Transverse colon (tissue), 4 donors: Measurements from ENCODE around the gene TMEM187. TPM values are rescaled to one million over a fixed set of nuclear protein-coding genes. Genes with fewer than 3 reads are reported as not detected.

Source experiments
- DNase-seq: peaks from one replicate; pipeline ENCODE4 v3.0.0-alpha.2; 2019
- H3K27ac ChIP-seq, 4 donors: fragments of 200-600 bp; sonication (generic); 2 replicates each; pipeline ENCODE4 v1.5.1; 2016 to 2018; ENCODE audit warnings: inconsistent platforms in 4 of 4
- H3K27me3 ChIP-seq: fragments of 200-600 bp; sonication (generic); 2 replicates; pipeline ENCODE4 v1.5.1; 2017; ENCODE audit warnings: inconsistent platforms
- H3K36me3 ChIP-seq, 4 donors: fragments of 200-600 bp; sonication (generic); 2 replicates each; pipeline ENCODE4 v1.5.1; 2017 to 2019; ENCODE audit warnings: inconsistent platforms in 4 of 4
- H3K4me1 ChIP-seq, 4 donors: fragments of 200-600 bp; sonication (generic); 2 replicates each; pipeline ENCODE4 v1.5.1; 2017 to 2020; ENCODE audit warnings: inconsistent platforms in 4 of 4
- H3K4me3 ChIP-seq, 4 donors: fragments of 200-600 bp; sonication (generic); 1 replicate in 1 of 4; 2 replicates in 3 of 4; pipeline versions ENCODE4 v1.5.1 to v1.6.1; 2017 to 2019; ENCODE audit warnings: inconsistent platforms in 4 of 4
- H3K9me3 ChIP-seq, 2 donors: fragments of 200-600 bp; sonication (generic); 2 replicates each; pipeline ENCODE4 v1.5.1; 2017 to 2019; ENCODE audit warnings: inconsistent platforms in 2 of 2
- EP300 ChIP-seq: sonication (generic); formaldehyde crosslinking; IDR thresholded peaks from one replicate; pipeline ENCODE4 v1.6.1; 2017; ENCODE audit warnings: antibody characterized with exemption, low read depth
- POLR2A ChIP-seq: fragments of 450-650 bp; IDR thresholded peaks from one replicate; pipeline ENCODE4 v1.6.1; 2016; ENCODE audit warnings: antibody characterized with exemption, mild to moderate bottlenecking, moderate library complexity
- POLR2AphosphoS5 ChIP-seq, 3 donors: sonication (generic); formaldehyde crosslinking; IDR thresholded peaks; one replicate each; pipeline ENCODE4 v1.6.1; 2016; ENCODE audit warnings: antibody characterized with exemption in 3 of 3
- WGBS, 2 donors: methylation state at CpG; one replicate each; pipeline ENCODE4 v1.1.5; 2018; ENCODE audit warnings: low coverage in 1 of 2; 5-methylcytosine and 5-hydroxymethylcytosine counted together
- in situ Hi-C, 4 donors: fragments of 200-750 bp; cut with MboI; loops; one replicate each; pipeline versions ENCODE4 v1.15.0 to v1.15.1; 2017; ENCODE audit warnings: low sequenced_read_pairs in 3 of 4, low pct_ligation_motif_present in 1 of 4, low pct_unique_long_range_greater_than_20kb in 1 of 4
- intact Hi-C: fragments of 100-400 bp; cut with DNase I; formaldehyde crosslinking; loops from one replicate; pipeline ENCODE4 v1.15.1; 2023; ENCODE audit warnings: low total_unique reads
- small RNA-seq, 4 donors: library from RNA; depleted of rRNA; stranded (forward); fragments of <200 nt; gene quantifications; one replicate each; pipeline ENCODE3, GENCODE V24; 2016
- total RNA-seq, 4 donors: library from RNA; depleted of rRNA; stranded (reverse); fragments of >200 nt; gene quantifications; one replicate each; pipeline ENCODE4 v1.1.0, GENCODE V29; 2016
- TF ChIP-seq, protein P1 (sequence below), 5 experiments: fragments of 200-600 bp in 3 of 5; fragments of 450-650 bp in 2 of 5; sonication (generic) in 3 of 5; IDR thresholded peaks; 1 replicate in 2 of 5; 2 replicates in 3 of 5; pipeline ENCODE4 v1.5.1; 2016 to 2017; ENCODE audit warnings: antibody characterized with exemption in 5 of 5, inconsistent platforms in 3 of 5, mild to moderate bottlenecking in 2 of 5, moderate library complexity in 1 of 5

The TMEM187 gene
- total RNA-seq, 4 donors from 2014 or later, result 1.6 to 11.2 (median 5.5) TPM

DNA sequence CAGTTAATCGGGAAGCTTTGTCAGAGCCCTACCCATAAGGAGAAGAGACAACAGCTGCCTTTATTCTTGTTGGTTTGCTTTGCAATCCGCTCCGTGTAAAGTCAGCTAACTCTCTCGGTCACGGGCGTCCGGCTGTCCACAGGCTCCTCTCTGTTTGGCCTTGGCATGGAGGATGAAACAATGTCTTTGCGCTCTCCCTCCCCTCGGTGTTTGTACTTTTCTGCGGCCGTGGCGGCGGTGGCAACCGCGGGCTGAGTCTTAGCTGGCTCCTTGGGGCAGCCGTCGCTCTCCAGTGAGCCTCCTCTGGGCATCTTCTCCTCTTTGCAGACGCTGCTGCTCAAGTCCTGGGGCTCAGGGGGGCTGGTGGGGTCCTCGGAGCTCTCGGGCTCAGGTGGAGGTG lies 57.7 kb downstream of the TMEM187 start:
- in situ Hi-C loops (no loop called here), intact Hi-C loops (no loop called here)
- no peaks in the 10 kb centered on the region for H3K27me3 ChIP-seq
- TF ChIP-seq, protein P1, sequence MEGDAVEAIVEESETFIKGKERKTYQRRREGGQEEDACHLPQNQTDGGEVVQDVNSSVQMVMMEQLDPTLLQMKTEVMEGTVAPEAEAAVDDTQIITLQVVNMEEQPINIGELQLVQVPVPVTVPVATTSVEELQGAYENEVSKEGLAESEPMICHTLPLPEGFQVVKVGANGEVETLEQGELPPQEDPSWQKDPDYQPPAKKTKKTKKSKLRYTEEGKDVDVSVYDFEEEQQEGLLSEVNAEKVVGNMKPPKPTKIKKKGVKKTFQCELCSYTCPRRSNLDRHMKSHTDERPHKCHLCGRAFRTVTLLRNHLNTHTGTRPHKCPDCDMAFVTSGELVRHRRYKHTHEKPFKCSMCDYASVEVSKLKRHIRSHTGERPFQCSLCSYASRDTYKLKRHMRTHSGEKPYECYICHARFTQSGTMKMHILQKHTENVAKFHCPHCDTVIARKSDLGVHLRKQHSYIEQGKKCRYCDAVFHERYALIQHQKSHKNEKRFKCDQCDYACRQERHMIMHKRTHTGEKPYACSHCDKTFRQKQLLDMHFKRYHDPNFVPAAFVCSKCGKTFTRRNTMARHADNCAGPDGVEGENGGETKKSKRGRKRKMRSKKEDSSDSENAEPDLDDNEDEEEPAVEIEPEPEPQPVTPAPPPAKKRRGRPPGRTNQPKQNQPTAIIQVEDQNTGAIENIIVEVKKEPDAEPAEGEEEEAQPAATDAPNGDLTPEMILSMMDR (IDR thresholded peaks at IDR 0.05), result no peak
- no peak for TF ChIP-seq POLR2AphosphoS5 (IDR thresholded peaks at IDR 0.05)
- no peak for TF ChIP-seq POLR2A
- no peak for TF ChIP-seq EP300
- no peak overlapping the region for H3K27ac ChIP-seq
- WGBS, 2 donors, result 86 to 89% methylated on average over 1 to 17 of the region's 20 CpGs
- DNase-seq, result no peak
- no peaks in the 10 kb centered on the region for H3K9me3 ChIP-seq
- no peak overlapping the region for H3K4me3 ChIP-seq
- H3K4me1 ChIP-seq, result peaks cover 0 to 10% (median 4%) of the 10 kb centered on the region in 4 donors
- H3K36me3 ChIP-seq, result no peaks in the 10 kb centered on the region

DNA sequence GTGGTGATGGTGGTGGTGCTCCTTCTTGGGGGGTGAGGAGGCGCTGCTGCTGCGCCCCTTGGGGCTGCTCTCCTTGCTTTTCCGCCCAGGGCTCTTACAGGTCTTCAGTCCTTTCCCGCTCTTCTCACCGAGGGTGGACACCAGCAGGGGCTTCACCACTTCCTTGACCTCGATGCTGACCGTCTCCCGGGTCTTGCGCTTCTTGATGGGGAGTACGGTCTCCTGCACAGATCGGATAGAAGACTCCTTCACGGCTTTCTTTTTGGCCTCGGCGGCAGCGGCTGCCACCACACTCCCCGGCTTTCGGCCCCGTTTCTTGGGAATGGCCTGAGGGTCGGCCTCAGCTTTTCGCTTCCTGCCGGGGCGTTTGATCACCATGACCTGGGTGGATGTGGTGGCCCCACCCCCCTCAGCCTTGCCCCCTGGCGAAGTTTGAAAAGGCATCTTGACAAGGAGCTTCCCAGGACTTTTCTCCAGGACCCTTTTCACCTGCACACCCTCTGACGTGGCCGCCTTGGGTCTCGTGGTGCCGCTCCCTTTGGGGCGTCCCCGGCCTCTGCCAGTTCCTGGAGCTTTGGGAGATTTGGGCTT lies 58.3 kb downstream of the TMEM187 start:
- TF ChIP-seq, protein P1 (IDR thresholded peaks at IDR 0.05), result no peak
- TF ChIP-seq POLR2A (no peak), EP300 (no peak), POLR2AphosphoS5 (IDR thresholded peaks at IDR 0.05) (no peak)
- Histone ChIP-seq H3K27me3 (no peaks in the 10 kb centered on the region), H3K27ac (no peak overlapping the region), H3K9me3 (no peaks in the 10 kb centered on the region), H3K4me1 (peaks cover 0 to 10% (median 6%) of the 10 kb centered on the region in 4 donors), H3K36me3 (no peaks in the 10 kb centered on the region), H3K4me3 (no peak overlapping the region)
- WGBS, 2 donors, result 93 to 100% methylated on average over 3 to 29 of the region's 29 CpGs
- intact Hi-C loops, result no loop called here
- in situ Hi-C loops, result no loop called here
- no peak for DNase-seq

DNA sequence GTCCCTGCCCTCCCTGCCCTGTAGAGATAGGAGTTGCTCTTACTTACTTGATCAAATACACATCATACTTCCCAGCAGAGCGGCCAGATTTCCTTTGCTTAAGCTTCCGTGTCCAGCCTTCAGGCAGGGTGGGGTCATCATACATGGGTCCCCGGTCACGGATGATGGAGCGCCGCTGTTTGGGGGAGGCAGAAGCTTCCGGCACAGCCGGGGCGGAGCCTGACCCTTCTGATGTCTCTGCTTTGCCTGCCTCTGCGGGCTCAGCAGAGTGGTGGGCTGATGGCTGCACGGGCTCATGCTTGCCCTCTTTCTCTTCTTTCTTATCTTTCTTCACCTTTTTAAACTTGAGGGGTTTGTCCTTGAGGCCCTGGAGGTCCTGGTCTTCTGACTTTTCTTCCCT lies 59.6 kb downstream of the TMEM187 start:
- H3K4me3 ChIP-seq, result no peak overlapping the region
- H3K9me3 ChIP-seq, result no peaks in the 10 kb centered on the region
- TF ChIP-seq POLR2AphosphoS5 (IDR thresholded peaks at IDR 0.05) (no peak), EP300 (no peak), POLR2A (no peak)
- TF ChIP-seq, protein P1 (IDR thresholded peaks at IDR 0.05), result no peak
- intact Hi-C loops (no loop called here), in situ Hi-C loops (no loop called here)
- no peaks in the 10 kb centered on the region for H3K27me3 ChIP-seq
- WGBS, 2 donors, result 89% methylated on average over 11 of the region's 11 CpGs; no CpG with 5 or more reads in 1 of the 2 donors
- no peak overlapping the region for H3K27ac ChIP-seq
- H3K4me1 ChIP-seq, result peaks cover 0 to 10% (median 6%) of the 10 kb centered on the region in 4 donors
- no peak for DNase-seq
- H3K36me3 ChIP-seq, result no peaks in the 10 kb centered on the region

DNA sequence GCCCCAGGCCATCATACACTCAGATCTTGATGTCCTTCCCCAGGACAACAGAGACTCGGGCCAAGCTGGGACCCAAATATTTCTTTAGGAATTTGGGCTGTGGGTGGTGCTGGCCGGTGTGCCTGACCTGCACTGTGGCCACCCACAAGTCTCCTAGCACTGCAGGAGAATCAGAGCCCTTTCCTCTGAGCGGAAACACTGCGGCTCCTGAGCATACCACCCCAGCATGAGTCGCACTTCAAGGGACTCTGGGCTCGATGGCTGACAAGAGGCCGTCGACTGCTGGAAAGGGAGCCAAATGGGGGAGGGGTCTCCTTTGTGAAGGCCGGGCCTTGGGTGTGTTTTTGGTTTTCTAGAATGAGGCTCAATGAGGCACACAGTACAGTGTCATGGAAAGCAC lies 60.1 kb downstream of the TMEM187 start:
- intact Hi-C loops (no loop called here), in situ Hi-C loops (no loop called here)
- no peak overlapping the region for H3K4me3 ChIP-seq
- H3K27ac ChIP-seq, result no peak overlapping the region
- H3K9me3 ChIP-seq, result no peaks in the 10 kb centered on the region
- TF ChIP-seq EP300 (no peak), POLR2AphosphoS5 (IDR thresholded peaks at IDR 0.05) (no peak), POLR2A (no peak)
- TF ChIP-seq, protein P1 (IDR thresholded peaks at IDR 0.05), result no peak
- no peaks in the 10 kb centered on the region for H3K27me3 ChIP-seq
- H3K4me1 ChIP-seq, result peaks cover 0 to 10% (median 6%) of the 10 kb centered on the region in 4 donors
- no peak for DNase-seq
- no peaks in the 10 kb centered on the region for H3K36me3 ChIP-seq
- WGBS, 2 donors, result 92% methylated on average over 9 of the region's 9 CpGs; no CpG with 5 or more reads in 1 of the 2 donors

Small RNA genes within 50 kb of the gene (small RNA-seq; reads per million reads assigned to genes)
- 0 to 0.24 (median 0.07) reads per million in 4 donors for gene MIR3202-1

Other genes with a start within 250 kb of the TMEM187 start
- 100 to 1,000 TPM in 2 of 4 donors, 10 to 100 TPM in 2; 37.6 to 113 (median 74.4) TPM for gene BCAP31, start 248.4 kb upstream of the TMEM187 start, total RNA-seq
- gene ABCD1, start 247.9 kb upstream of the TMEM187 start, total RNA-seq, result 10 to 100 TPM in 3 of 4 donors, 1 to 10 TPM in 1; 7.0 to 50.5 (median 18.1) TPM
- gene PLXNB3, start 208.5 kb upstream of the TMEM187 start, total RNA-seq, result 10 to 100 TPM in 2 of 4 donors, 1 to 10 TPM in 2; 3.1 to 46.2 (median 24.7) TPM
- gene SRPK3, start 191.7 kb upstream of the TMEM187 start, total RNA-seq, result 1 to 10 TPM in 2 of 4 donors, under 1 TPM in 2; 0.64 to 3.8 (median 1.3) TPM
- gene IDH3G, start 178.4 kb upstream of the TMEM187 start, total RNA-seq, result 100 to 1,000 TPM in 2 of 4 donors, 10 to 100 TPM in 2; 77.5 to 203 (median 117) TPM
- 100 to 1,000 TPM in 2 of 4 donors, 10 to 100 TPM in 2; 16.1 to 165 (median 95.8) TPM for gene SSR4, start 178.1 kb upstream of the TMEM187 start, total RNA-seq
- 1 to 10 TPM; 2.0 to 6.6 (median 4.2) TPM for gene PDZD4, start 142.2 kb upstream of the TMEM187 start, total RNA-seq
- gene L1CAM, start 86.6 kb upstream of the TMEM187 start, total RNA-seq, result 1 to 10 TPM; 5.2 to 7.1 (median 6.1) TPM
- 10 to 100 TPM in 1 of 4 donors, 1 to 10 TPM in 1, under 1 TPM in 1, not detected in 1; 0.41 to 72.2 (median 9.8) TPM for gene AVPR2, start 68.1 kb upstream of the TMEM187 start, total RNA-seq
- gene ARHGAP4, start 46.5 kb upstream of the TMEM187 start, total RNA-seq, result 10 to 100 TPM; 44.9 to 52.4 (median 49.9) TPM
- 10 to 100 TPM; 29.9 to 57.2 (median 47.4) TPM for gene NAA10, start 37.7 kb upstream of the TMEM187 start, total RNA-seq
- gene RENBP, start 28.1 kb upstream of the TMEM187 start, total RNA-seq, result 10 to 100 TPM in 1 of 4 donors, 1 to 10 TPM in 2, not detected in 1; 4.6 to 13.1 (median 7.2) TPM
- gene HCFC1, start 936 bp upstream of the TMEM187 start, total RNA-seq, result 10 to 100 TPM; 34.0 to 68.5 (median 49.8) TPM
- 100 to 1,000 TPM in 2 of 4 donors, 10 to 100 TPM in 2; 64.1 to 155 (median 107) TPM for gene IRAK1, start 47.1 kb downstream of the TMEM187 start, total RNA-seq
- gene MECP2, start 125.0 kb downstream of the TMEM187 start, total RNA-seq, result 10 to 100 TPM; 22.1 to 53.1 (median 37.8) TPM
- not detected for gene OPN1LW, start 171.5 kb downstream of the TMEM187 start, total RNA-seq
- not detected for gene OPN1MW, start 209.8 kb downstream of the TMEM187 start, total RNA-seq
- gene OPN1MW2, start 247.0 kb downstream of the TMEM187 start, total RNA-seq, result not detected